ENCODE measurements around the gene CA4.
A peak's percentile ranks its signal among the peaks of the same experiment; 100 is the strongest.
"Not testable (repeated sequence)": the region's sequence is repeated elsewhere in the genome, so short reads cannot be mapped to it uniquely, and the experiment has no call there.

CA4 gene

GRCh38 chr17:60156746-60157145 is 7.0 kb downstream of the CA4 start:
- no peak for DNase-seq

DNA sequence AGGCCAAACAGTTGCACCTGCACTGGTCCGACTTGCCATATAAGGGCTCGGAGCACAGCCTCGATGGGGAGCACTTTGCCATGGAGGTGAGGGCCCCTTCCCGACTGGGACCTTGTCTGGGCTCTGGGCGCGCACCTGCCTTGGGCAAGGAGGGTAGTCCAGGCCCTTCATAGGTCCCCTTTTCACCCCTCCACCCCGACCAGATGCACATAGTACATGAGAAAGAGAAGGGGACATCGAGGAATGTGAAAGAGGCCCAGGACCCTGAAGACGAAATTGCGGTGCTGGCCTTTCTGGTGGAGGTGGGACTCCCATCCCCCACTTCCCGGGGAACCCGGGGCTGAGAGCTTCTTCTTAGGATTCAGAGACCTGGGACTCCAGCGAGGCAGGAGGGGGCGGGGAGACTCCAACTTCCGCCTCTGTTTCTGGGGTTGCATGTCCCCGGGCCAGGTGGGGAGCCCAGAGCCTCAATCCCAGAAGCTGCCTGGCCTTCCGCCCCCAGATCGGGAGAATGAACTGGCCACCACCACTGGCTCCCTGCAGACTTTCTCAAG is 7.8 kb downstream of the CA4 start:
- DNase-seq, result no peak

- DNase-seq, result no peak
Measured at GRCh38 chr17:60158751-60159478, 9.1 kb downstream of the CA4 start.

DNA sequence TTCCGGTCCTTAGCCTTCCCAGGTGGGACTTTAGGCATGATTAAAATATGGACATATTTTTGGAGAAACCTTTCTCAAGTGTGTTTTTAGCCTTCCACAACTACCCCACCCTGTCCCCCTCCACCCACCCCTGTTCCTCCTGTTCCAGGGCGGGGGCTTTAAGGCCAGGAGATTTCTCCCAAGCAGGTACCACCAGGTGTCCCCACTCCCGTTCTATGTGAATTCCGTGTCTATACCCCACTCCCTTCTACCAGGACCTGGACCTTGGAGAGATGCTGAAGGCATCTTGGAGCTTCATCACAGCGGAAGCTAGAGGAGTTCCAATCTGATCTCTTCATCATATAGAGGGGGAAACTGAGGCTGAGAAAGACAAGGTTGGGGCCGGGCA is 9.7 kb downstream of the CA4 start:
- DNase-seq, result no peak

GRCh38 chr17:60160829-60161501 is 11.2 kb downstream of the CA4 start:
- no peak for DNase-seq

- DNase-seq, result no peak
Measured at GRCh38 chr17:60161598-60162330, 12.0 kb downstream of the CA4 start.

DNA sequence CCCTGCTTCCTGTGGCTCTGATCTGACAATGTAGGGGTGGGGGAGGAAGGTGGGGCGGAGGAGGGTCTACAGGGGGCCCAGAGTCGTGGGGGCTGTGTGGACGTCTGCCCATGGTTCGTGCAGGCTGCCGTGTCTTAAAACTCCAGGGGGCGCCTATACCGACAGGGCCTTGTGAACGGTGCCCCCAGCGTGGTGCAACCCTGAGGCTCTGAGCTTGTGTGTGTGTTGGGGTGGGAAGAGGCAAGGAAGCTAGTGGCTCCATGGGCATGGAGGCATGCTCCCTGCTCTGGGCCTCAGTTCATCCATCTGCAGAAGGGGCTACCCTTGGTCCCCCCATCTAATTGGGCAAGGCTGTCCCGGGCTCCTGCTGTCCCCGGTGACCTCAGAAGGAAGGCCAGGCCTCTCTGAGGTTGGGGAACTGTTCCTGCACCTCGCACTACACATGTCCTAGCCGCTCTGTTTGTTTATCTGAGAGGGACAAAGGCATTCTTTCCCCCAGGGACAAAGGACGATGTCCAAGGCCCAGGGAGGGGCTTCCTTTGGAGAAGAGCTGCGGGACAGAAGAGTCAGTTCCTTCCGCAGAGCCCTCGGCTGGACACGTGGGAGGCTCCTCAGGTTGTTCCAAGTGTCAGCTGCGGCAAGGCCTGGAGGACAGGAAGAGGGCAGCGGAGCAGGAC is 13.5 kb downstream of the CA4 start:
- no peak for DNase-seq

- DNase-seq, result no peak
Measured at GRCh38 chr17:60164164-60164563, 14.4 kb downstream of the CA4 start.

DNA sequence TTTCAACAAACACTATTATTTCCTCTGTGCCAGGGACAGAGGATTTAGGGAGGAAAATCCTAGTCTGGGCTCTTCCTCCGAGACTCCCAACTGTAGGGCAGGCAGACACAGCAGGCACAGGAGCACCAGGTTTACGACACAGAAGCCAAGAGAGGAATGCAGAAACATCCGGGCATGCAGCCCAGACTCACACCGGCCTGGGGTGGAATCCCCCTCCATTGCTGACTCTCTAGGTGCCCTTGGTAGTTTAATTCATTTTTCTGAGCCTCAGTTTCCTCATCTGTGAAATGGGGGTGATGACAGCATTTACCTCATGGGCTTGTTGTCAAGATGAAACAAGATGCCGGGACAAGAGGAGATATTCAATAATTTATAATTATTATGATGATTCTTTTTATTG is 14.9 kb downstream of the CA4 start:
- no peak for DNase-seq

DNA sequence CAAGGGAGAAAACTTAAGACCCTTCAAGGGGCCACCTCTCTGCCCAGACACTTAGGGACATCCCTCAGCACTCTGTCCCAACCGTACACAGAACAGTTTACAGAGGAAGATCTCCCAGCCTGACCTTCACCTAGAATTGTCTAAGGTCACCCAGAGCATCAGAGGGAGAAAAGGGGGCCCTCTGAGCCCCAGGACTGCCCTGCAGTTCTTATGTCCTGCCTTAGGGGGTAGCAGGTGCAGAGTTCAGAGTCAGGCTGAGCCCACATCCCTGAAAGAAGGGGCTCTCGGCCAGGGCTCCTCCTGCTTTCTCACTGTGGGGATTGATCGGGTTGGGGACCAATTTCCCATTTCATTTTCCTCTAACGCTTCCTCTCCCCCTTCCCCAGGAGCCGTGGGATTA is 15.4 kb downstream of the CA4 start:
- no peak for DNase-seq

DNA sequence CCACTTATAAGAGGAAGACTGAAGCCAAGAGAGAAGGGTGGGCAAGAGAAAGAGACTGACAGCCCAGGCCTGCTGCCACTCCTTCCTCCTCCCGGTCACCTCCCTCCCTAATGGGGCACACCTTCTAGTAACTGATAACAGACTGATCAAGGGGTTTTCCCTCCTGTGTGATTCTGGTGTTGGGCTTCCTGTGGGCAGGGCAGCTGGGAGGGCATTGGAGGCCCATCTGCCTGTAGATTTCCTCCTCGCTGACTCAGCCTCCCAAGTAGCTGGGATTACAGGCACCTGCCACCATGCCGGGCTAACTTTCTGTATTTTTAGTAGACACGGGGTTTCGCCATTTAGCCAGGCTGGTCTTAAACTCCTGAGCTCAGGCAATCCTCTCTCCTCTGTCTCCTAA is 16.2 kb downstream of the CA4 start:
- peak; percentile 14 for DNase-seq

DNA sequence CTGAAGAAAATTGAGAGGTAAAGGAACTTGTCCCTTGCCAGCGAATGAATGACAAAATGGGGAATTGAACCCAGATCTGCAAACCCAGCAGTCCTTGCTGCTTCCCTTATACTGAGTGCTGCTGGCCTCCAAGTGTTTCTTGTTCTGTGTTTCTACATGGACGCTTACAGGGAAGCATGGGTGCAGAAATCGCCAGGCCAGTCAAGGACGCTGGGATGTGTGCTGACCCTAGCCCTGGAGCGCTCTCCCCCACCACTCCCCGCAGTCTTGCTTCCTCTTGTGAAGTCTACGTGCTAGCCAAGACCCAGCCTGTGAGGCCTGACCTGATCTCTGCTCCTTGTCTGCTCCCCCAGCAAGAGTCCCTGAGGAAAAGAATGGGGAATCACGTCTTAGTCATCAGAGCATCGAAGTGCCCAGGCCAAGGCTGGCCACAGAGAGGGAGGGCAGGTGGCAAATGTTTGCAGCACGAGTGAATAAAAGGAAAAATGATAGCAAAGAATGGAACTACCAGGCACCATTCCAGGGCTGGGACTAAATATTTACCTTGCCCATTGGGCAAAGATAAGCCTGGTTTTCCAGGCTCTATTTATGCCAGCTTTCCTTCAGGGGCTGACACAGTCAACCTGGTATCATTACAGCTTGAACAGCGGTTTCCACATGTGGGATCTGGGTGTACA is 17.4 kb downstream of the CA4 start:
- no peak for DNase-seq

GRCh38 chr17:60168654-60169053 is 18.9 kb downstream of the CA4 start:
- DNase-seq, result no peak

DNA sequence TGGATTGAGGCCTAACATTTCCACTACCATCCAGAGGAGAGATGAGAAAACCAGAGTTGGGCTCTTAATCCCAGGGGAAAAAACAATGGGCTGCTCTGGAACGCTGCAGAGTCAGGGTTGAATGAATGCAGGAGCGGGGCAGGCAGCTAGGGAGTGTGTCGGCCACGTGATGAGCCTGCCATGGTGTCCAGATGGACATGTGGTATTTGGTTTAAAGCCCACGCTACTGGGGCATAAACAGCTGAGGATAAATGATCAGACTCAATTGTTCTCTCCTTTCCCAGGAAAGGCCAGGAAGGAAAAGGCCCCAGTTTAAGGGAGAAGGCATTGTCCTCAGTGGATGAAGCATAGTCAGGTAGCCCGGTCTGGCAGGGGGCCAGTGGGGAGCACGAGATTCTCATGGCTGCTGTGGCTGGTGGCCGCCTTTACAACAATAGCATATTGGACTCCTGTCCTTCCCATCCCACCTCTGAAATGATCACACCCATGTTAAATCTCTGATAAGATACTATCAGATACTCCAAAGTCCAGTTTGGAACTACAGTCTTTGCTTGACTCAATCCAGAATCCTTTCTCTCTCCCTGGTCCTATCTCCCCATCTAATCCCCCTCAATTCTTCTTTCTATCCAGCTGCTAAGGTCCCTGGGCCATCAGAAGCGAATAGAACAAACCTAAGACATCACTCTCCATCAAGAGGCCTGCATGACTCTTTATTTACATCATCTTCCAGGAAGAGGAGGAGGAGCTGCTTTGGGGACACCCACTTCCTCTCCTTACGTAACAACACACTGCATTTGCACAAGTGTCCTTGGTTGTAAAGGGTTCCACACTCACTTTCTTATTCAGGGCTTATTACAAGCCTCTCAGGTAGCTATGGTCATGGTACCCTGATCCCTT is 20.4 kb downstream of the CA4 start:
- DNase-seq, result peak; percentile 25

DNA sequence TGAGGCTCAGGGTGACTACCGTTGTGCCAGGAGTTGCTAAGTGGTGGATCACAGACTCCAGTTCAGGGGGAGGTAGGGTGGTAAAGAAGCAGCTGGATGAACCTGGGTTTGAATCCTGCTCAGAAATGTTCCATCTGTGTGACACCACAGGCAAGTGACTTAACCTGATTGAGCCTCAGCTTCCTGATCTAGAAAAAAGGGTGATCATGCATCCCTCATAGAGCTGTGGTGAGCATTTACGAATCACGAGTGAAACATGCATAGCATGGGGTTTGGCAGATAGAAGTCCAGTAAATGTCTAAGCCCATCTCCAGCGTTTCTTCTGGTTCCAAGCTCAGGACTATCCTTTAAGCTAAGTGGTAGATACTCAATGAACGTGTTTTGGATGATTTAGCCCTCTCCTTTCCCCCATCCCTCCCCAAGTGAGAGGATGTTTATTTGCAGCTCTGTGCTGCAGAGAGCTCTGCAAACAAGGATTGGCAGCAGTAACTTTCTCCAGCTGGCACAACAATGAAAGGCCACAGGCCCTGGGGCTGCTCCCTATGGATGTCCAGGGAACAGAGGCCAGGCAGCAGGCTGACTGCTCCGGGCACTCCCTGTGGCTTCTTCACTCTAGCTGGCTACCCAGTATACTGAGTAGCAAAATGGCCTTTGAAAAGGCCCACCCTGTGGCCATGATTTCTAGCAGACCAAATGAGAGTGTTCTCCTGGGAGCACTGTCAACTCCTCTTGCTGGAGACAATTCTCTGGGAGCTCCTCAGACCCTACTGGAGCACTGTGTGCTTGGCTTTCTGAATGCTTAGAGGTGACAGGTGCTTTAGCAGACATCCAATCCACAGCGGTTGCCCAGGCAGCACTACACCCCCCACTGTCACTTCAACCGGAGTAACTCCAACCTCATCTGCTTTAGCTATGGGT is 21.3 kb downstream of the CA4 start:
- DNase-seq, result no peak

DNA sequence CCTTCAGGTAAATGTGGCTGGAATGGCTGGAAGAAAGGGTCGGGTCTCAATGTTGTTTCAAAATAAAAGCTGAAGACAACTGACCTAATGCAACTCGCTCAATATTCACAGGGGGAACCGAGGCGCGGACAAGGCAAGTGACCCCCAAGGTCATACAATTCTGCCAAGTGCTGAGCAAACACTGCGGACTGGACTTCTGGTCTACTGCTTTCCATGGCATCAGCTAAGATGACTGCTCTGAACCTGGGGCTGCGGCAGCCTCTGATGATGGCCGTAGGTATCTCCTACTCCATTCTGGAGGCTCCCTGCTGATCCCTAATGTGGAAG is 21.9 kb downstream of the CA4 start:
- no peak for DNase-seq

DNA sequence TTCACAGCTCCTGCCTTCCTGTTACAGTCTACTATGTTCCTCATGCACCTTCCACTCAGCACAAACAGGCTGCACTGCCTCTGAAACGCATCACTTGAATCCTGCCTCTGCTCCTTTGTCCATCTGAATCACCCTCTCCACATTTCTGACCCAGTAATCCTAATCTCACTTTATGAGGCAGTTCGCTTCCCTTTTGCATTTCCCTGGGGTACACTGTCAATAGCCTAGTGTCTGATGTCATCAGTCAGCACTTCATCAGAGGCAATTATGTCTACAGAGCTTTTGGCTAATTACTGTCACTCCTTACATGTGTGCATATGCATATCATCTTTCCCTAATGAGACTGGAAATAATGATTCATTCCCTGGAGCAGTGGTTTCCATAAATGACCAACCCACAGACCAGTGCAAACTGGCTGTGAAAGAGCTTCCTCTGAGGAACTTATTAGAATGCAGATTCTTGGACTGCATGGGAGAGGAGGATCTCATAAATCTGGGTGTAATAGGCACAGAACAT is 23.6 kb downstream of the CA4 start:
- no peak for DNase-seq

- no peak for DNase-seq
Measured at GRCh38 chr17:60174035-60174434, 24.3 kb downstream of the CA4 start.

DNA sequence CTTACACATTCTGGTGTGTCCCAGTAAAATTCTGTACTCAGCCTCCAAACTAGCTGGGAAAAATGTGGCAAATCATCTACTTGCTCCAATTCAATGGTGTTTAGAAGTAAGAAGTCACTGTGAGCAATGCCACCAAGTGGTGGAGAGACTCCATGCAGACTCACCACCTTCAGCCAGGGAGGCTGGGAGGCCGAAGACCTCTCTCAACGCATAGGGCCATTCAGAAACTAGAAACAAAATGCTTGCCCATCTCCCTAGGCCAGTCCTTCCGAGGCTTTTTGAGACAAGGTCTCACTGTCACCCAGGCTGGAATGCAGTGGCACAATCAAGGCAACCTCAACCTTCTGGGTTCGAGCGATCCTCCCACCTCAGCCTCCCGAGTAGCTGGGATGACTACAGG is 25.0 kb downstream of the CA4 start:
- not testable (repeated sequence) for DNase-seq

GRCh38 chr17:60176763-60177162 is 27.0 kb downstream of the CA4 start:
- not testable (repeated sequence) for DNase-seq

Measured in CD4-positive, alpha-beta T cell treated with Interleukin-4 for 4 hours (primary cell).